GM18505 (cell line): ENCODE data around the gene MRFAP1.

Source experiments
- ATAC-seq: cut with Tn5 transposase; IDR thresholded peaks from one replicate; pipeline ENCODE4 v1.9.1; 2021; ENCODE audit not compliant: unreplicated experiment
- POLR2A ChIP-seq: IDR thresholded peaks from 4 replicates; pipeline ENCODE4 v1.6.1; 2011; ENCODE audit warnings: borderline replicate concordance; ENCODE audit not compliant: insufficient read depth, insufficient read length; ENCODE audit errors: extremely low read depth

MRFAP1 gene

DNA sequence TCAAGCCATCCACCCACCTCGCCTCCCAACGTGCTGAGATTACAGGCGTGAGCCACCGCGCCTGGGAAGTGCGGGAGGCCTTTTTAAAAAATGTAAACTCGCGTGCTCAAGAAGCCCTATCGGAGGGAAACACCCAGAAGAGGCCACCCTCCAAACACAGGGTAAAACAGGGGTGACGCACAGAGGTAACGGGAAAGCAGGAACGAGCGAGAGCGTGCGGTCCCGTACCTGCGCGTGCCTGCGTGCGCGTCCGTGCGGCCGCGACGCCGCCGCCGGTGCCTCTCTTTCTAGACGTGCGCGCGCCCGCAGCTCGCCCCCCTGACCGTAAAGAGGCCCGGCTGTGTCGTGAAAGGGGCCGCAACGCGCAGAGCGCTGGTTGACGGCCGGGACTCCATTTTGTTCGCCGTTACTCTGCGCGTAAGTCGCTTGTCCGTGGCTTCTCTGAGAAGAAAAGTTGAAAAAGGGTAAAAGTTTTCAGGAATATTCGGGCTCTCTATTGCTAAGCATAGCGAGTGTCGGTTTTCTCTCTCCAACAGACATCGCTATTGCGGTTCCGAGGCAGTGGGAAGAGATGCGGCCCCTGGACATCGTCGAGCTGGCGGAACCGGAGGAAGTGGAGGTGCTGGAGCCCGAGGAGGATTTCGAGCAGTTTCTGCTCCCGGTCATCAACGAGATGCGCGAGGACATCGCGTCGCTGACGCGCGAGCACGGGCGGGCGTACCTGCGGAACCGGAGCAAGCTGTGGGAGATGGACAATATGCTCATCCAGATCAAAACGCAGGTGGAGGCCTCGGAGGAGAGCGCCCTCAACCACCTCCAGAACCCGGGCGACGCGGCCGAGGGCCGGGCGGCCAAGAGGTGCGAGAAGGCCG is at the start of gene MRFAP1:
TSS of gene MRFAP1 (plus strand) at position 394 of the 872 bp plus-strand sequence. CDS start at position 572, 178 bp downstream.
- ATAC-seq: peak; percentile 79
- TF ChIP-seq POLR2A: peak; percentile 91

DNA sequence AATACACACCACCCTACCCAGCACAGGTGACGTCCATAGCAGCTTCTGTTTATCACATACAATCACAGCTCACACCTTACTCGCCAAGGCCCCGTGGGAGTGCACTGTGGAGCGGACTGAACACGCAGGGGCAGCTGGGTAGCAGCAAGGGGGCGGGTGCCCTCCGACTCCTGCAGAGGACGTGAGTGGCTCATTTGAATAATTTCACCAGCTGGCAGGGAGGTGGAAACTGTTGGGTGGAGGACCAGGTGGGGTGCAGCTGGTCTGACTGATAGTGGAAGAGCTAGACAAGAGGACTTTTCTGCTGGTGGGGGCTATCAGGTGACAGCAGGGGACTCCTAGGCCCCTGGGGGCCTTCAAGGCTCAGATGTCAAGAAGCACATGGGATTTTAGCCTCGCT is 49.2 kb upstream of the MRFAP1 start:
- ATAC-seq: peak; percentile 60
- no peak for TF ChIP-seq POLR2A

DNA sequence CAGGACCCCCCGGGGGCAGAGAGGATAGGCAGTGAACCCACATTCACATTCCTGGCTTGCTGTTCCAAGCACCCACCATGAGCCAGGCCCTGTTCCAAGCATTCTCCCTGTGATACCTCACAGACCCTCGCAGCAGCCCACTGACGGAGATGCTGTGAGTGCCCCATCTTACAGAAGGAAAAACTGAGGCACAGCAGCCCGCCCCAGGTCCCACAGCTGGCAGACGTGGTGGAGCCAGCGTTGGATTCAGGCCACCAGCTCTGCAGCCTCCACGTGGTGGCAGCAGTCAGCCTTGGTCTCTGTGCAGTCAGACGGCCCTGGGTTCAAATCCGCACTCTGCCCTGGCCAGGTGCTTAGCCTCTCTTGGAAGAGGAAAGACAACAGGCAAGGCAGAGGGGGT is 48.7 kb upstream of the MRFAP1 start:
- ATAC-seq: no peak
- TF ChIP-seq POLR2A: no peak

DNA sequence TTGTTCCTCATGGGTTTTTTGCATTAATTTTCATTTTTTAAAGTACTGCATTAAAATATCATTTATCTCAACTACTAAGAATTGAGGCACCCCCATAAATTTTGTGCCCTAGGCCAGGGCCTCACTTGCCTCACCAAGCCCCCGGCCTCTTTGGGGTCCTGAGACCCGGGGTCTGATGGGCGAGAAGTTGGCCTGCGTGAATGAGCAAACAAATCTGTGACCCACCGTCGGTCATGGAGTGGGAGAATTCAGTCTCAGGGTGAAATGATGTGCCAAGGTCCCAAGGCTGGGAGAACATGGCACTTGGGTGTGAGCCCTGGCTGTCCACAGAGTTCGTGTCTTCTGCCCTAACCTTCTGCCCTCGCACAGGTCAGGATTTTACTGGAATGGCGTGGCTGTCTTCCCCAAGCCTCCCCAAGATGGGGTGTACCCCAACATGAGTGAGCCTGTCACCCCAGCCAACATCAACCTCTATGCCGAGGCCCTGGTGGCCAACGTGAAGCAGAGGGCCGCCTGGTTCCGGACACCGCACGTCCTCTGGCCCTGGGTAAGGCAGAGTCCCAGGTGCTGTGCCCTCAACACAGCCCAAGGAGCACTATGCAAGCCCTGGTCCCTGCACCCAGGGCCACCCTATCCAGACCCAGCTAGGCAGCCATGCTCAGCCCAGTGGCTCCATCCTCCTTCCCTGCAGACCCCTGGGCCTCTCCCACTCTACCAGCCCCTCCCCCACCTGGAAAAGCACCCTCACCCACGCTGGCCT is 47.5 kb upstream of the MRFAP1 start:
- ATAC-seq: no peak
- TF ChIP-seq POLR2A: no peak

DNA sequence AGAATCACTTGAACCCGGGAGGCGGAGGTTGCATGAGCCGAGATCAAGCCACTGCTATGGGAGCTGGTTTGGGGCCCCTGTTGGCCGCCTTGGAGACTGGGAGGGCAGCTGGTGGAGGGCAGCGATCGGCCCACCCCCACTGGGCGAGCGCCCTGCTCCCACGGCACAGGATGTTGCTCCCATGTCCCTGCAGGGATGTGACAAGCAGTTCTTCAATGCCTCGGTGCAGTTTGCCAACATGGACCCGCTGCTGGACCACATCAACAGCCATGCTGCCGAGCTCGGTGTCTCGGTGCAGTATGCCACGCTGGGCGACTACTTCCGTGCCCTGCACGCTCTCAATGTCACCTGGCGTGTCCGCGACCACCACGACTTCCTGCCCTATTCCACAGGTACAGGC is 46.1 kb upstream of the MRFAP1 start:
- ATAC-seq: no peak
- no peak for TF ChIP-seq POLR2A

DNA sequence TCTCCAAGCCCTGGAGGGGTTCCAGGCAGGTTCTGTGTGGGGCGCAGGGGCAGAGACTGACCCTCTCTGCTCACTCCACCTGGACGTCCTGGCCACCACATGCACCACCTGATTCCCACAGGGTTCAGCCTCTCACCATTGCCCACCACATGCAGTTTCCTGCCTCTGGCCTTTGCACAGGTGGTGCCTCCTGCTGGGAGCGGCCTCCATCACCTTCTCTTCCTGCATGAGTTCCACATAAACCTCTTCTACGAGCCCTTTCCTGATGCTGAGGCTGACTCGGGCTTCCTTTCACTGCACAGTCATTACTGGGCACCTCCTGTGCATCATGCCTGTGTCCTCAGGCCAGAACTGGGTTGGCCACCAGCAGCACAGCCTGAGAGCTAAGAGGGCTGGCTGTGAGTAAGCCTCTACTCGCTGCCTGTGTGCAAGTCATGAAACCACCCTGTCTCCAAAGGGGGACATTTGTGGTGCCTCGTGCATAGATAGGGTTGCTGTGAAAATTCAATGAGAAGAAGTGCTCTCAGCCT is 45.6 kb upstream of the MRFAP1 start:
- ATAC-seq: no peak
- no peak for TF ChIP-seq POLR2A

DNA sequence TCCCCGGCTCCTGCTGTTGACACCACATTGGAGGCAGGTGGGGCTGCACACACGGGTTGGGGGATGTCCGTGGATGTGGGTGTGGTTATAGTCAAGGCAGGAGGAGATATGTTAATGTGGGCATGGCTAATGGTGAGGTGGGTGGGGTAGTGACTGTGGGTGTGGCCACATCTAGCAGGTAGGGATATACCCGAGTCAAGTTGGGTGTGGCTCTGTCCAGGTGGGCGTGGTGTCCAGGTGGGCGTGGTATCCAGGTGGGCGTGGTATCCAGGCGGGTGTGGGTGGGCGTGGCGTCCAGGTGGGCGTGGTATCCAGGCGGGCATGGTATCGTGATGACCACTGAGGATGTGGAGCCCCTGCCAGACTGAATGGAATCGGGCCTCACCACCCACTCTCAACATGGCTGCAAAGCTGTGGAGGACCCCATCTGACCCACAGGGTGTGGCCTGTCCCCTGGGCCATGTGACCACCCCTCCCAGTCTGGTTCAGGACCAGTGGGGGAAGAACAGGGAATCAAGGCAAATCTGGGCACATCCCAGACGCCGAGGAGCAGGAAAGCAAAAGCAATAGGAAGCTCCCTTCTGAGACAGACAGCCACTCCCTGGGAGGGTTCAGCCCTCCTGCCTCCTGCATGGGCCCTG is 44.5 kb upstream of the MRFAP1 start:
- TF ChIP-seq POLR2A: no peak
- no peak for ATAC-seq

DNA sequence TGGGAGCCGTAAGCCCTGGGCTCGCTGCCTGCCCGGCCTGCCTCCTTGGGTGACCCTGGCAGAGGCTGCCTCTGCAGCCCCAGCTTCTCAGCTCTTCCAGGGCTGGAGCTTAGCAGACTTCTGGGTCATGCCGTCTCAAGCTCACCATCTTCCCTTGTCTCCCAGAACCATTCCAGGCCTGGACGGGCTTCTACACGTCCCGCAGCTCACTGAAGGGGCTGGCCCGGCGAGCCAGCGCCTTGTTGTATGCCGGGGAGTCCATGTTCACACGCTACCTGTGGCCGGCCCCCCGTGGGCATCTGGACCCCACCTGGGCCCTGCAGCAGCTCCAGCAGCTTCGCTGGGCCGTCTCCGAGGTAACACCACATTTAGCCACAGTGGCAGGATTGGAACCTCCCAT is 43.5 kb upstream of the MRFAP1 start:
- no peak for ATAC-seq
- no peak for TF ChIP-seq POLR2A

DNA sequence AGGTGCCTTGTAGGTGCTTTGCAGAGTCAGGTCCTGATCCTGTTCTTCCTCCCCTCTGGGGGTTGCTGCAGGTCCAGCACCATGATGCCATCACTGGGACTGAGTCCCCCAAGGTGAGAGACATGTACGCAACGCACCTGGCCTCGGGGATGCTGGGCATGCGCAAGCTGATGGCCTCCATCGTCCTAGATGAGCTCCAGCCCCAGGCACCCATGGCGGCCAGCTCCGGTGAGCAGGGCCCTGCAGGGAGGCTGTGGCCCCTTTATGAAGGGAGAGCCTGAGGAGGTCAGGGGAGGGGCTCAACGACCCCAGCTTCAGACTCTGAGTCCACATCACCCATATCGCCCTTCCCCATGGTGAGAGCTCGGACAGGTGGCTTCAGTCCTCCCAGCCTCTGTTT is 42.4 kb upstream of the MRFAP1 start:
- no peak for ATAC-seq

DNA sequence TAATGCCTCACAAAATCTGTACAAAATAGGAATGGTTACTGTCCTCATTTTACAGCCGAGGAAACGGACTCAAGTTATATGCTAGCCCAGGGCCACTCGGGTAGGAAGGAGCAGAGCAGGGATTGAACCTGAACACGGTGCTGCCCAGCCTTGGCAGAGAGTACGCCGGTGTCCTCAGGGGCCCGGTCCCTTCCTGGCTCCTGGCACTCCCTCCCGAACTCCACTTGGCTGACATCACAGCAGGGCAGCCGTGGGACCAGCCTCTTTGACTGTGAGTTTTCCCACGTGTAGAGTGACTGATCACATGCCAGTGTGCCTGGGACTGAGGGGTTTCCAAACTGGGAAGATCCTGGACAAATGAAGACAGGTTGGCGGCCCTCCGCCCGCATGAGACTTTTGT is 41.8 kb upstream of the MRFAP1 start:
- no peak for TF ChIP-seq POLR2A
- no peak for ATAC-seq

More for the DNA sequence above, 42.4 kb upstream of the MRFAP1 start:
- TF ChIP-seq POLR2A: no peak

DNA sequence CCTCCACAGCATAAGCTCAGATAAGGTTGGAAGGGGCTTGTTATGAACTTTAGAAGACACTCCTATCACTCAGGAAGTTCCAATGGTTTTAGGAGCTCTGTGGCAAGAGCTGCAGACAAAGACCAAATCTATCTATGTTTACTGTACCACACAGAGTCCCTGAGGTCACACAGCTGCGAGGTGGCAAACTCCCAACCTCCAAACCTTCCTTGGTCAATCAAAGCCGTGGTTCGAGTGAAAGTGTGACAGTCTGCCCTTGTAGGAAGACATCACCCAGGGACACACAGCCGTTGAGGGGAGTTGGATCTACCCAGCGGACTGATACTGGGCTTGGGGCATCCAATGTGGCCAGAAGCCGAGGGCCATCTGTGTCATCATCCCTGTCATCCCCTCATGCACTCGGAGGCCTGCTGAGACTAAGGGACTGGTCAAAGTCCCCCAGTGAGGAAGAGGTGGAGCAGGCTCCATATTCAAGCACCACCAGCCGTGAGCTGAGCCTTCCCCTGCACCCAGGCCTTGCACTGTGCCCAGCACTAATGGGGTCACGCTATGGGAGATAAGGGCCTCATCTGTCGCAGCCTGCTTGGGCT is 38.7 kb upstream of the MRFAP1 start:
- no peak for ATAC-seq
- no peak for TF ChIP-seq POLR2A

DNA sequence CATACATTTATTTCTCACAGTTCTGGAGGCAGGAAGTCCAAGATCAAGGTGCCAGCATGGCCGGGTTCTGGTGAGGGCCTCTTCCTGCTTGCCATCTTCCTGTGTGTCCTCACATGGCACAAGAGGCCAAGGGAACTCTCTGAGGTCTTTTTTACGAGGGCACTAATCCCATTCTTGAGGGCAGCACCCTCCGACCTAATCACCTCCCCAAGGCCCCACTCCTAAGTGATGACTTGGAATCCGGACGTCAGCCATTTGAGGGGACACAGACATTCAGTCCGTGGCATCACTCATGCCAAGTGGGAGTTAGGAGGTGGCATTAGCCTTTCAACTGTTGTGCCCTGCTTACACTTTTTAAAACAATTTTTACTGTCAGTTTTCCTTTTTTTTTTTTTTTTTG is 38.2 kb upstream of the MRFAP1 start:
- TF ChIP-seq POLR2A: no peak
- no peak for ATAC-seq

DNA sequence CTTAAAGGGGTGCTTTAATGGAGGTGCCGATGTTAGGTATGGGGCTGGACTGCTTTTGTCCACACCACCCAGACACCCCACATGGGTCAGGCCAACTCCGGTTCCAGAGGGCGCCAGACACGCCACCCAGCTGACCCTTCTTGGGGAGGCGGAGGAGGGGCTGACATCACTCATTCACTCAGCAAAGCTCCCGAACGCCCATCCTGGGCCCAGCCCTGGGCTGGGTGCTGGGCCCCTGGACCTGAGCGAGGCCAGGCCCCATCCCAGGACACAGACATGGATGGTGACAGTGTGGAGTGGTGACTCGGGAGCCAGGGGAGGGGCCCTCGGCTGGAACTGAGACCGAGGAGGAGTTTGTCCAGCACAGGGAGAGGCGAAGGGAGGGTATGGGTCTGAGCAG is 37.4 kb upstream of the MRFAP1 start:
- TF ChIP-seq POLR2A: no peak

DNA sequence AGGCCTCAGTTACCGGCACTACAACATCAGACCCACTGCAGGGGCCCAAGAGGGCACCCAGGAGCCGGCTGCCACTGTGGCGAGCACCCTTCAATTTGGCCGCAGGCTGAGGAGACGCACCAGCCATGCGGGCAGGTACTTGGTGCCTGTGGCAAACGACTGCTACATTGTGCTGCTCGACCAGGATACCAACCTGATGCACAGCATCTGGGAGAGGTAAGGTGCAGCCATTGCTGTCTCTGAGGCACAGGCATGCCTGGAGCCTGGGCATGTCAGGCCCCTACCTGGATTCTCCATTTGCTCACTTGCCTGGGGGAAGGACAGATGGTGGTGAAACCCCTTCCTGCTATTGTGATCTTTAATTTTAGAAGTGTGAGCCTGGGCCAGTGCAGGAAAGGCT is 35.4 kb upstream of the MRFAP1 start:
- no peak for ATAC-seq
- no peak for TF ChIP-seq POLR2A

More for the DNA sequence above, 37.4 kb upstream of the MRFAP1 start:
- ATAC-seq: no peak

DNA sequence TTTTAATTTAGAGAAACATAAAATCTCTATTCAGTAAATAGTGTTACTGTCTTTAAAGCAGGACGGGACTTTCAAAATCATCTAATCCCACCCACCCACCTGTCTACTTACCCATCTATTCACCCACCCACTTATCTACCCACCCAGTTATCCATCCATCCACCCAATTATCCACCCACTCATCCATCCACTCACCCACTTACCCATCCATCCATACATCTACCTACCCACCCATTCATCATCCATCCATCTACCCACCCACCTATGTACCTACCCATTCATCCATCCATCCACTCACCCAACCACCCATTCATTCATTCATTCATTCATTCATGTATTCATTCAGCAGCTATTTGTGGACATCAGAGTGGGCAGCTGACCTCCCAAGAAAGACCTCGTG is 34.9 kb upstream of the MRFAP1 start:
- ATAC-seq: no peak
- no peak for TF ChIP-seq POLR2A
